Calu3 (cell line): ENCODE measurements around the gene HSPG2. TPM values are rescaled to one million over a fixed set of nuclear protein-coding genes. Genes with fewer than 3 reads are reported as not detected.

Source experiments
- BruUV-seq: library from RNA; stranded (reverse); fragments of 400-500 nt; replicated peaks from 2 replicates; lab custom pipeline; 2021; lab: Mats Ljungman, UMichigan
- CTCF ChIA-PET: fragments of 300-600 bp; sonication (Branson Sonifier 250); formaldehyde crosslinking; loops from one replicate; lab custom pipeline; 2022; ENCODE audit warnings: antibody characterized with exemption; lab: Charles Lee
- DNase-seq: peaks from one replicate; pipeline ENCODE4 v3.0.0; 2022
- H3K27ac Mint-ChIP-seq: one replicate; pipeline ENCODE4 v1.8.0; 2022; ENCODE audit warnings: mixed read lengths; ENCODE audit not compliant: unreplicated experiment
- H3K27me3 Mint-ChIP-seq: one replicate; pipeline ENCODE4 v1.8.0; 2022; ENCODE audit warnings: mixed read lengths; ENCODE audit not compliant: unreplicated experiment
- H3K36me3 Mint-ChIP-seq: one replicate; pipeline ENCODE4 v1.8.0; 2022; ENCODE audit warnings: mild to moderate bottlenecking, moderate library complexity, mixed read lengths; ENCODE audit not compliant: insufficient read depth, unreplicated experiment
- H3K4me1 Mint-ChIP-seq: one replicate; pipeline ENCODE4 v1.8.0; 2022; ENCODE audit warnings: mild to moderate bottlenecking, low read depth, mixed read lengths; ENCODE audit not compliant: unreplicated experiment
- H3K4me3 Mint-ChIP-seq: one replicate; pipeline ENCODE4 v1.8.0; 2022; ENCODE audit warnings: mild to moderate bottlenecking, low read depth, moderate library complexity, mixed read lengths; ENCODE audit not compliant: unreplicated experiment
- H3K9me3 Mint-ChIP-seq: one replicate; pipeline ENCODE4 v1.8.0; 2022; ENCODE audit warnings: low read depth, mixed read lengths; ENCODE audit not compliant: unreplicated experiment
- CTCF ChIP-seq: fragments of 200-600 bp; IDR thresholded peaks from one replicate; pipeline ENCODE4 v1.8.0; 2022; ENCODE audit warnings: antibody characterized with exemption; ENCODE audit not compliant: unreplicated experiment
- intact Hi-C: fragments of 100-400 bp; cut with micrococcal nuclease; formaldehyde crosslinking; loops from one replicate; pipeline ENCODE4 v1.10.0; 2022; ENCODE audit not compliant: unreplicated experiment
- total RNA-seq: library from RNA; stranded (reverse); gene quantifications from 2 replicates; pipeline ENCODE4 v1.2.3, GENCODE V29; 2022

HSPG2 gene
- total RNA-seq, 1 experiment from 2014 or later: 397 TPM

GRCh38 chr1:21896026-21896425 is 41.1 kb downstream of the HSPG2 start:
- CTCF ChIA-PET: no interaction called here
- Mint-ChIP-seq H3K27ac (no peak overlapping the region), H3K4me1 (peaks cover 36% of the 10 kb centered on the region), H3K4me3 (no peak overlapping the region), H3K27me3 (no peaks in the 10 kb centered on the region), H3K9me3 (no peaks in the 10 kb centered on the region), H3K36me3 (peaks cover 40% of the 10 kb centered on the region)
- intact Hi-C loops: no loop called here
- BruUV-seq: no TSS peak
- DNase-seq: no peak
- no peak for TF ChIP-seq CTCF

DNA sequence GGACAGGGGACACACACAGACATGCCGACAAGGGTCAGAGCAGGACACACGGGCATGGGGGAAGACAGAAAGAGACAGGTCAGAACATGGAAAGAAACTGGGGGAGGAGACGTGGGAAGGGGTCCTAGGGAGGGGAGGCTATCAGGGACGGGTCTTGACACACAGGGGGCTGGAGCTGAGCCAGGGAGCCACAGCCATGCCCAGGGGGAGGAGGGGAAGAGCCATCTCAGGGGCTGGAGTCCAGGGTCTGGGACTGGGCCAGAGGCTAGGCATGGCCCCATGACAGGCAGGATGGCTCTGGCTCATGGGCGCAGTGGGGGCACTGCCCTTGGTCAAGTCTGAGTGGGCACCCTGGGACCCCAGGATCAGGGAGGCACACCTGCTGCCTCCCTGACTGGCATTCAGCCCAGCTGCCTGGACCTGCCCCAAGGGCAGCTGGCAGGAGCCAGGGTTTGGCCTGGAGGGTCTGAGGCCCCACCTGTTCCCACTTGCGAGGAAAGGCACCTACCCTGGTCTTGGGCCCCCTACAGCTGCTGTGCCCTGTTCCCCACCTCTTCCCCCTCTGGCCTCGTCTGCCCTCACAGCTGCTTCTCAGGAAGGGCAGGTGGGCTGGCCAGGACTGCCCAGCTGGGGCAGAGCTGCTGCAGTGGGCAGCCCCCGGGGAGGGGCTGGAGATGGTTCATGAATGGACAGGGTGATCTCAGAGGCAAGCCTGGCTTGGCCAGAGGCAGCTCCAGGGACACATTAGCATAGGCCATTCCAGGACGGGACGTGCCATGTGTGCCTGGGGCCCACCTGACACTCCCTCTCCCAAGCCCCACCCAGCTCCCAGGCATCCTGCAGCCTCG is 42.9 kb downstream of the HSPG2 start:
- H3K27ac Mint-ChIP-seq: peak overlapping the region; percentile 60
- no peak for DNase-seq
- peaks cover 42% of the 10 kb centered on the region for H3K36me3 Mint-ChIP-seq
- CTCF ChIA-PET: interaction anchor here (0.6 kb wide), 1 partner anchor 124 kb away, joined by 3 read pairs; no protein-coding TSS in a partner anchor
- TF ChIP-seq CTCF: no peak
- H3K27me3 Mint-ChIP-seq: no peaks in the 10 kb centered on the region
- intact Hi-C loops: no loop called here
- H3K4me1 Mint-ChIP-seq: peaks cover 23% of the 10 kb centered on the region
- H3K4me3 Mint-ChIP-seq: no peak overlapping the region
- H3K9me3 Mint-ChIP-seq: no peaks in the 10 kb centered on the region
- BruUV-seq: no TSS peak

DNA sequence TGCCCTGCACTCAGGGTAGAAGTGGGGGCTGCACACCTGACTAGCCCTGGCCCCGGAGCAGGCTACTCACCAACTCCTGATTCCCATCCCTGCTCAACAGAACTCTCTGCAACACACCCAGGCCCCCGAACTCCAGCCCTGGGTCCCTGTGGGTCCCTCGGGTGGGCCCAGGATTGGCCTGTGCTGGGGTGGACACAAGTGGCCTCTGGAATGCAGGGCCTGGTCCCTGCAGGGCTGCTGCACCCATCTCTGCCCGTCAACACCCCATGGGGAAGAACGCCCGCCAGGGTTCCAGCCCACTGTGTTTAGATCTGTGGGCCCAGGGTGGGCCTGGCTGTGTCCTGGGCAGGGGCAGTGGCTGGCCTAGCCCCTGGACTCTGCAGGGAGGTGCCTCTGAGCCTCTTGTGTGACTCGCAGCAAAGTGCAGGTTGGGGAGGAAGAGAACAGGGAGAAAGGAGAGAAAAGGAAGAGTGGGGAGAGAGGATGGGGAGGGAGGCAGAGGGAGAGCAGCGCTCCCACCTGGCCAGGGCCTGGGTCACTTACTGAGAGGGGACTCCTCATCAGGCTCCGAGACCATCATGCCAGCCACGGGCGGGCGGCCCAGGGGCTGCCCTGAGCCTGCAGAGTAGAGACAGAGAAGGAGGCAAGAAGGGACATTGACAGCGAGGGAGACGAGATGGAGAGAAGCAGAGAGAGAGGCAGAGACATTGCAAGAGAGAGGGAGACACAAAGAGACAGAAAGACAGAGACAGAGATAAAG is 43.9 kb downstream of the HSPG2 start:
- TF ChIP-seq CTCF: no peak
- DNase-seq: no peak
- Mint-ChIP-seq H3K27me3 (no peaks in the 10 kb centered on the region), H3K4me3 (no peak overlapping the region), H3K36me3 (peaks cover 43% of the 10 kb centered on the region), H3K4me1 (peaks cover 12% of the 10 kb centered on the region), H3K9me3 (no peaks in the 10 kb centered on the region), H3K27ac (peak overlapping the region; percentile 60)
- CTCF ChIA-PET: no interaction called here
- intact Hi-C loops: no loop called here
- BruUV-seq: no TSS peak

DNA sequence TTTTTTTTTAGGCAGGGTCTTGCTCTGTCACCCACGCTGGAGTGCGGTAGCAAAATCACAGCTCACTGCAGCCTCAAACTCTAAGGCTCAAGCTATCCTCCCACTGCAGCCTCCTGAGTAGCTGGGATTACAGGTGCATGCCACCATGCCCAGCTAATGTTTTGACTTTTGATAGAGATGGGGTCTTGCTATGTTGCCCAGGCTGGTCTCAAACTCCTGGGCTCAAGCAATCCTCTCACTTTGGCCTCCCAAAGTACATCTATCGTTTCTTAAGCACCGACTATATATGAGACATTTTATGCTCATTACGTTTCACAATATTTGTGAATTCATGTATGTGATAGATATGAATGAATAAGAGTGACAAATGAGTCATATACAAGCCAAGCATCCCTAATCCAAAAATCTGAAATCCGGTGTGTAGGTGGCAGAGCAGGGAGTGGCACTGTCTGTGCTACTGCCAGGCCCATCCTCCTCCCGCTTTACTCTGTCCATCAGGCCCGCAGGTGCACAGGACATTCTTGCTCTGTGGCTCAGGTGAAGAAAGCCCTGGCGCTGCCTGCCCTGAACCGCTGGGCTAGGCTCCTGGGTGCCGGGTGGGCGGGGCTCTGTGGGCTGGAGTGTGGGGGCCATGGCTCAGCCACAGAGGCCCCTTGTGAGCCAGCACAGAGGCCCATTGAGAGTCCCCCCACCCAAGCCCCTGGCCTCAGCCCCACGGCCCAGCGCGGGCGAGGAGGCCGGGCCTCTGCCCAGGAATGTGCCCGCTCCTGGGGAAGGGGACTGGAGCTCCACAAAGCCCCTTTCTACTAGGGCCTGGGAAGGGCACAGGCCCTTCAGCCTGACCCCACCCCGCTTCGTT is 45.3 kb downstream of the HSPG2 start:
- H3K4me1 Mint-ChIP-seq: no peaks in the 10 kb centered on the region
- CTCF ChIA-PET: no interaction called here
- H3K9me3 Mint-ChIP-seq: no peaks in the 10 kb centered on the region
- DNase-seq: no peak
- H3K27ac Mint-ChIP-seq: no peak overlapping the region
- peaks cover 51% of the 10 kb centered on the region for H3K36me3 Mint-ChIP-seq
- no peak for TF ChIP-seq CTCF
- intact Hi-C loops: no loop called here
- no peak overlapping the region for H3K4me3 Mint-ChIP-seq
- no TSS peak for BruUV-seq
- no peaks in the 10 kb centered on the region for H3K27me3 Mint-ChIP-seq
